ENCODE results near the gene PRKD2. TPM values are rescaled to one million over a fixed set of nuclear protein-coding genes. Genes with fewer than 3 reads are reported as not detected.
A peak's percentile ranks its signal among the peaks of the same experiment; 100 is the strongest.

Gene PRKD2
- total RNA-seq, 1 experiment from 2014 or later, result 100 TPM

DNA sequence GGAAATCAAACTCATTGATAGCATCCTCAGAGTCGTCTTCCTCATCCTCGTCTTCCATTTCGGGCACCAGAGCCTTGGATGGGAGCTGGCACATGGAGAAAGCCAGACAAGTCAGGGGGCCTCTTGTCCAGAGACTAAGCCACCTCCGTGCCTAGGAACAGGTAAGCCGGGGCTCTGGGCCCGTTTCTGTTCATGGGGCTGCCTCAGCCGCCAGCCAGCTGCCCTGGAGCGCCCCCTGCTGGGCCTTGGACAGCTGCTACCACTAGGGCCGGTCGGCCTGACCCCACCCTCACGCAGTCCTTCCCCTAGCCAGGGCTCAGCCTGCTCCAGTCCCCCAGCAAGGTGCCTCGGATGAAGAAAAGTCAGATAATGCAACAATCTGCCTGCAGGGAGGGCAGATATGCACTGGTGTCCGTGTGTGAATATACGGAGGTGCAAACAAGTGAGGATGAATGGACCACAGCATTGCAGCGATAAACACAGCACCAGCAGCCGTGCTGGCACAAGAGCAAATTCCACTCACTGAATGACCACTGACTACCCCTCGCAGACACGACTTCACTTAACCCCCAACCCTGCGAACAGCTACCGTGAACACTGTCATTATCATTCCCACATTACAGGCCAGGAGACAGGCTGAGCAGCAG is 11.9 kb upstream of the PRKD2 start:
- Mint-ChIP-seq H3K4me1 (peaks cover 14% of the 10 kb centered on the region), H3K4me3 (no peak overlapping the region), H3K36me3 (peaks cover 68% of the 10 kb centered on the region), H3K27ac (peak overlapping the region; percentile 59; the same call in 1 of the 2 replicates), H3K27me3 (ENCODE audit: low read depth) (no peaks in the 10 kb centered on the region; the same call in 1 of the 2 replicates), H3K9me3 (no peaks in the 10 kb centered on the region)
- peak; percentile 87 for ATAC-seq
- TF ChIP-seq, protein P1, sequence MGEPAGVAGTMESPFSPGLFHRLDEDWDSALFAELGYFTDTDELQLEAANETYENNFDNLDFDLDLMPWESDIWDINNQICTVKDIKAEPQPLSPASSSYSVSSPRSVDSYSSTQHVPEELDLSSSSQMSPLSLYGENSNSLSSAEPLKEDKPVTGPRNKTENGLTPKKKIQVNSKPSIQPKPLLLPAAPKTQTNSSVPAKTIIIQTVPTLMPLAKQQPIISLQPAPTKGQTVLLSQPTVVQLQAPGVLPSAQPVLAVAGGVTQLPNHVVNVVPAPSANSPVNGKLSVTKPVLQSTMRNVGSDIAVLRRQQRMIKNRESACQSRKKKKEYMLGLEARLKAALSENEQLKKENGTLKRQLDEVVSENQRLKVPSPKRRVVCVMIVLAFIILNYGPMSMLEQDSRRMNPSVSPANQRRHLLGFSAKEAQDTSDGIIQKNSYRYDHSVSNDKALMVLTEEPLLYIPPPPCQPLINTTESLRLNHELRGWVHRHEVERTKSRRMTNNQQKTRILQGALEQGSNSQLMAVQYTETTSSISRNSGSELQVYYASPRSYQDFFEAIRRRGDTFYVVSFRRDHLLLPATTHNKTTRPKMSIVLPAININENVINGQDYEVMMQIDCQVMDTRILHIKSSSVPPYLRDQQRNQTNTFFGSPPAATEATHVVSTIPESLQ (CRISPR knock-in tag; IDR thresholded peaks at IDR 0.05), result no peak
- no peak for TF ChIP-seq ETV6 (CRISPR knock-in tag; IDR thresholded peaks at IDR 0.05)
- TF ChIP-seq CTCF (IDR thresholded peaks at IDR 0.05), result peak; percentile 79
- TF ChIP-seq ZNF121 (CRISPR knock-in tag; IDR thresholded peaks at IDR 0.05), result peak; percentile 94
- TF ChIP-seq SMAD4 (CRISPR knock-in tag; IDR thresholded peaks at IDR 0.05), result no peak
- CTCF ChIA-PET, result interaction anchor here (0.6 to 3.5 kb wide), 26 partner anchors 8 to 140 kb away, joined by 3 to 26 read pairs (median 5); partner anchors contain the start of genes DACT3, FKRP and PRKD2
- POLR2A ChIA-PET, result no interaction called here
- DNase-seq (ENCODE audit: low spot score), result peak; percentile 80

- POLR2A ChIA-PET, result no interaction called here
- no peak overlapping the region for H3K4me3 Mint-ChIP-seq
- H3K27ac Mint-ChIP-seq, result no peak overlapping the region
- CTCF ChIA-PET, result interaction anchor here (0.6 to 3.5 kb wide), 21 partner anchors 9 to 126 kb away, joined by 3 to 26 read pairs (median 7); partner anchors contain the start of genes DACT3, FKRP and PRKD2
- H3K4me1 Mint-ChIP-seq, result peaks cover 14% of the 10 kb centered on the region
- no peak for ATAC-seq
- no peak for DNase-seq (ENCODE audit: low spot score)
- no peaks in the 10 kb centered on the region; the same call in 1 of the 2 replicates for H3K27me3 Mint-ChIP-seq (ENCODE audit: low read depth)
- TF ChIP-seq HMGXB4 (CRISPR knock-in tag; IDR thresholded peaks at IDR 0.05) (no peak), SMAD3 (CRISPR knock-in tag; IDR thresholded peaks at IDR 0.05; ENCODE audit: borderline replicate concordance) (no peak), ZBTB21 (CRISPR knock-in tag; IDR thresholded peaks at IDR 0.05; ENCODE audit: borderline replicate concordance) (no peak), CREM (CRISPR knock-in tag; IDR thresholded peaks at IDR 0.05) (no peak), ZNF423 (CRISPR knock-in tag; IDR thresholded peaks at IDR 0.05) (no peak), ZNF317 (CRISPR knock-in tag; IDR thresholded peaks at IDR 0.05; ENCODE audit: borderline replicate concordance, low read depth) (no peak), RORB (CRISPR knock-in tag; IDR thresholded peaks at IDR 0.05) (no peak), ZNF121 (CRISPR knock-in tag; IDR thresholded peaks at IDR 0.05) (no peak), CREB1 (CRISPR knock-in tag; IDR thresholded peaks at IDR 0.05) (no peak), ELF4 (CRISPR knock-in tag; IDR thresholded peaks at IDR 0.05; ENCODE audit: low read depth) (no peak), PRDM15 (CRISPR knock-in tag; IDR thresholded peaks at IDR 0.05) (no peak)
- TF ChIP-seq, protein P2, sequence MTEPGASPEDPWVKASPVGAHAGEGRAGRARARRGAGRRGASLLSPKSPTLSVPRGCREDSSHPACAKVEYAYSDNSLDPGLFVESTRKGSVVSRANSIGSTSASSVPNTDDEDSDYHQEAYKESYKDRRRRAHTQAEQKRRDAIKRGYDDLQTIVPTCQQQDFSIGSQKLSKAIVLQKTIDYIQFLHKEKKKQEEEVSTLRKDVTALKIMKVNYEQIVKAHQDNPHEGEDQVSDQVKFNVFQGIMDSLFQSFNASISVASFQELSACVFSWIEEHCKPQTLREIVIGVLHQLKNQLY (CRISPR knock-in tag; IDR thresholded peaks at IDR 0.05), result no peak
- TF ChIP-seq, protein P3, sequence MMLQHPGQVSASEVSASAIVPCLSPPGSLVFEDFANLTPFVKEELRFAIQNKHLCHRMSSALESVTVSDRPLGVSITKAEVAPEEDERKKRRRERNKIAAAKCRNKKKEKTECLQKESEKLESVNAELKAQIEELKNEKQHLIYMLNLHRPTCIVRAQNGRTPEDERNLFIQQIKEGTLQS (CRISPR knock-in tag; conservative IDR thresholded peaks at IDR 0.05), result no peak
- TF ChIP-seq, protein P4, sequence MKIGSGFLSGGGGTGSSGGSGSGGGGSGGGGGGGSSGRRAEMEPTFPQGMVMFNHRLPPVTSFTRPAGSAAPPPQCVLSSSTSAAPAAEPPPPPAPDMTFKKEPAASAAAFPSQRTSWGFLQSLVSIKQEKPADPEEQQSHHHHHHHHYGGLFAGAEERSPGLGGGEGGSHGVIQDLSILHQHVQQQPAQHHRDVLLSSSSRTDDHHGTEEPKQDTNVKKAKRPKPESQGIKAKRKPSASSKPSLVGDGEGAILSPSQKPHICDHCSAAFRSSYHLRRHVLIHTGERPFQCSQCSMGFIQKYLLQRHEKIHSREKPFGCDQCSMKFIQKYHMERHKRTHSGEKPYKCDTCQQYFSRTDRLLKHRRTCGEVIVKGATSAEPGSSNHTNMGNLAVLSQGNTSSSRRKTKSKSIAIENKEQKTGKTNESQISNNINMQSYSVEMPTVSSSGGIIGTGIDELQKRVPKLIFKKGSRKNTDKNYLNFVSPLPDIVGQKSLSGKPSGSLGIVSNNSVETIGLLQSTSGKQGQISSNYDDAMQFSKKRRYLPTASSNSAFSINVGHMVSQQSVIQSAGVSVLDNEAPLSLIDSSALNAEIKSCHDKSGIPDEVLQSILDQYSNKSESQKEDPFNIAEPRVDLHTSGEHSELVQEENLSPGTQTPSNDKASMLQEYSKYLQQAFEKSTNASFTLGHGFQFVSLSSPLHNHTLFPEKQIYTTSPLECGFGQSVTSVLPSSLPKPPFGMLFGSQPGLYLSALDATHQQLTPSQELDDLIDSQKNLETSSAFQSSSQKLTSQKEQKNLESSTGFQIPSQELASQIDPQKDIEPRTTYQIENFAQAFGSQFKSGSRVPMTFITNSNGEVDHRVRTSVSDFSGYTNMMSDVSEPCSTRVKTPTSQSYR (CRISPR knock-in tag; IDR thresholded peaks at IDR 0.05), result no peak
- H3K9me3 Mint-ChIP-seq, result no peaks in the 10 kb centered on the region
- peaks cover 62% of the 10 kb centered on the region for H3K36me3 Mint-ChIP-seq
Observed at GRCh38 chr19:46728208-46728607, 11.3 kb upstream of the PRKD2 start.
